HG03469 (cell line): Measurements from ENCODE around the gene LYZL1.
"Not testable (repeated sequence)": the region's sequence is repeated elsewhere in the genome, so short reads cannot be mapped to it uniquely, and the experiment has no call there.

ENCODE experiments used
- ATAC-seq: cut with Tn5 transposase; IDR thresholded peaks from one replicate; pipeline ENCODE4 v1.9.1; 2021; ENCODE audit warnings: mild to moderate bottlenecking, moderate library complexity, moderate number of reproducible peaks; ENCODE audit not compliant: unreplicated experiment

Gene LYZL1

DNA sequence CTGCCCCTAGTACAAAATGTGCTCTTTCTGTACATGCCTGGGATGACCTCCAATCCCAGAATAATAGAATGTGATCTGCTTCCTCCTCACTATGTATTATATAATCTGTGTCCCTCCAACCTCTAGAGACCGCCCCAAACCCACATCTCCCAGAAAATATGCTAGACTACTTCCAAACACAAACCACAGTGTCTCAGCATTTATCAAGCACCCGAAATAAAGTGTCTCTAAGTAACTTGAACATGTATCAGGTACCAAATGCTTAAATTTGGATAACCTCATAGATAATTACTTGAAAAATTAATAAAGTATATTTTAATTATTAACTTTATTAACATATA is 16.1 kb downstream of the LYZL1 start:
- no peak for ATAC-seq

DNA sequence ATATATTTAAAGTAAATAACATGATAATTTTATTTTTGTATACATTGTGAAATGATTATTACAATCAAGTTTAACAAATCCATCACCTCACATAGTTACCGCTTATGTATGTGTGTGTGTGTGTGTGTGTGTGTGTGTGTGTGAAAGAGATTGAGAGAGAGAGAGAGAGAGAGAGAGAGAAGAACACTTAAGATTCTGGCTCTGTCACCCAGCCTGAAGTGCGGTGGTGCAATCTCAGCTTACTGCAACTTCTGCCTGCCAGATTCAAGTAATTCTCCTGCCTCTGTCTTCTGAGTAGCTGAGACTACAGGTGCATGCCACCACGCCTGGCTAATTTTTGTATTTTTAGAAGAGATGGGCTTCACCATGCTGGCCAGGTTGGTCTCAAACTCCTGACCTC is 17.8 kb downstream of the LYZL1 start:
- no peak for ATAC-seq

DNA sequence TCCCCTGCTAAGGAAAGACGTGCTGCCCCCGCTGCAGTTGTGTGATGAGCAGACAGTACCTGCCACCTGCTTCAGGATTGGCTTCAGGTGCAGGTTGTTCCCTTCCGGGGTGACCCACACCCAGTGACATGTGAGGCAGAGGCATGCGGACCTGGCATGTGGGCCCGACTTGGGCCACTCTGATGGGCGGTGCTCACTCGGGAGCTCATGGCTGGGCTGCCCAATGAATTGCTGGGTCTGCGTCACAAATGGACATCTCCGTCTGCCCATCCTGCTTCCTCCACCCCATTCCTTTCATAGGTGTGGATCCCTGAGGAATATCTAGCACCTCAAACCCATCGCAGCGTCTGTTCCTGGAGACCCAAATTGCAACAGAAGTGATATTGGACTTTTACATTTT is 19.3 kb downstream of the LYZL1 start:
- not testable (repeated sequence) for ATAC-seq

DNA sequence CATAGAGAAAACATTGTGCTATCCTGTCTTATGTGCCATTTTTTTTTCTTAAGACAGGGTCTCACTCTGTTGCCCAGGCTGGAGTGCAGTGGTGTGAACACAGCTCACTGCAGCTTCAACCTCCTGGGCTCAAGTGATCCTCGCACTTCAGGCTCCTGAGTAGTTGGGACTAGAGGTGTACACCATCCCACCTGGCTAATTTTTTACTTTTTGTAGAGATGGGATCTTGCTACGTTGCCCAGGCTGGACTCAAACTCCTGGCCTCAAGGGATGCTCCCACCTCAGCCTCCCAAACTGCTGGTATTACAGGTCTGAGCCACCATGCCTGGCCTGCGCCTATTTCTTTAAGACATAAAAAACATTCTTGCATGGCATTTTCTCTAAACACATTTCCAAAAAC is 20.6 kb downstream of the LYZL1 start:
- ATAC-seq: no peak

DNA sequence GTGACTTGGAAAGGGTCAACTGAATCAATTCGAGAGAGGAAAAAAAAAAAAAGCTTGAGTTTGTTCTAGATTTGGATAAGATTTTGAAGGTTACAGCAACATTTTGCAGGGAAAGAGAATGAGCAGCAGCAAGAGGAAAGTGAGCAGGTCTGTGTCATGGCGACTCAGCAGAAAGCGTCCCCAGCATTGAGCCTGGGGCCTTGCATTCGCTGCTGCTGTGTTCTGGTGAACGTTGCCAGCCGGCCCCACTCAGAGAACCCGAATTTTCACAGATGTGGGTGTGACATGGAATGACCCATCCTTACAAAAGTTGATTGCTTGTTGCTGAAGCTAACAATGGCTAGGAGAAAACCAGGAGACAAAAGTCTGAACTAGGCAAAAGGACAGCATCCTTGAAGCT is 21.6 kb downstream of the LYZL1 start:
- not testable (repeated sequence) for ATAC-seq

GRCh38 chr10:29313071-29313470 is 24.2 kb downstream of the LYZL1 start:
- no peak for ATAC-seq

DNA sequence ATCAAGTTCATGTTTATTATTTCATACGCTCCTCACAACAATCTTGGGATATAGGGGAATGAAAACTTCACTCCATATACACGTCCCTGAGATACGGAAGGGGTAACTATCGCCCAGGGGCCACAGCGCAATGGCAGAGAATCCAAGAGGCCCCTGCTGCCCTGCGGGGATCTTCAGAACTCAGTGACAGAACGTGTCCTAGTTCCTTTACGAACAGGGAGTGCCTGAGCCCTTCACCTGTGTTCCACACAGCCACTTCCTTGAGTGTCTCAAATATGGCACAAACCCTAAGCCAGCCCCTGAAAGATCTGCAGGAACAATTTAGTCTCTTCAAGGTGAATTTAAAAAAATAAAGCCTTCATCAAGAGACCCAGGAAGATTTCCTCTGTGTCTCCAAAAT is 25.9 kb downstream of the LYZL1 start:
- ATAC-seq: no peak

GRCh38 chr10:29315814-29316213 is 26.9 kb downstream of the LYZL1 start:
- no peak for ATAC-seq

DNA sequence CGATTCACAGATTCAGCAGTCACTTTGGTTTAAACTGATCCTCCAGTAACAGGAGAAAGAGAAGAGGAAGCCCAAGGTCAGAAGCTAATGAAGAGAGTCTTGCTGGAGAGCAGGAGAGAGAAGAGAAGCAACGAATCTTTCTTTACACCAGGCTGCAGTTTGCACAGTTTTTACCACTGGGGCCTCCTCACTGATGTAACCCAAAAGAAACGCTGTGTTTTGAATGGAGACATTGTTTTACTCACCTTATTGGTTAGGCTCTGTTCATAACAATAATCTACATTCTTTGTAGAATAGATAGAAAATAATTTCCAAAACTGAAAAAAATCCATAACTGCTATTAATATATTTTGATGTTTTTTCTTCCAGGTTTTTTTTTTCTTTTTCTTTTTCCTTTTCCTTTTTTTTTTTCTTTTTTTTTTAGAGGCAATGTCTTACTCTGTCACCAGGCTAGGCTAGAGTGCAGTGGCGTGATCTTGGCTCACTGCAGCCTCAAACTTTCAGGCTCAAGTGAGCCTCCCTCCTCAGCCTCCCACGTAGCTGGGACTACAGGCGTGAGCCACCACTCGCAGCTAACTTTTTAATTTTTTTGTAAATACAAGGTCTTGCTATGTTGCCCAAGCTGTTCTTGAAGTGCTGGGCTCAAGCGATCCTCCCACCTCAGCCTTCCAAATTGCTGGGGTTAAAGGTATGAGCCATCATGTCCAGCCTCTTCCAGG is 27.6 kb downstream of the LYZL1 start:
- no peak for ATAC-seq

- no peak for ATAC-seq
These were observed 28.2 kb downstream of the LYZL1 start for GRCh38 chr10:29317027-29317420.

GRCh38 chr10:29317423-29318021 is 28.7 kb downstream of the LYZL1 start:
- ATAC-seq: no peak

GRCh38 chr10:29318141-29319071 is 29.5 kb downstream of the LYZL1 start:
- ATAC-seq: not testable (repeated sequence)

- no peak for ATAC-seq
These were observed 30.4 kb downstream of the LYZL1 start for GRCh38 chr10:29319205-29319781.

- not testable (repeated sequence) for ATAC-seq
These were observed 31.8 kb downstream of the LYZL1 start for GRCh38 chr10:29320680-29321121.

DNA sequence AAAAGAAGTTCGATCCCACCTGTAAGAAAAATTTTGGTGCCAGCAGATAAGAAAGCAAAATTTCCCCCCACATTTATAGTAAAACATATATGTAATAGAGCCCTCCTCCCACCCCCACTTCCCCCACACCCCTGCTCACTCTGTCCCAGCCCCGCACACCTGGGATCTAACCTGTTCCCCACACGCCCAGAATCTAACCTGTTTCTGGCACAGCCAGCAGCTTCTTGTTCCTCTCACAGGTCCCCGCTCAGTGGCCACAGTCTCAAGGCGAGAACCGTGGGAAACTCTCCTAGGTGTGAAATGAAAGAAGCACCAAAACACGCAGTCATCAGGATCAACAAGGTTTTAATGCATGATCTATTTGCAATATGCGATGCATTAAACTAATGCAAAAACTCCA is 32.8 kb downstream of the LYZL1 start:
- ATAC-seq: no peak

DNA sequence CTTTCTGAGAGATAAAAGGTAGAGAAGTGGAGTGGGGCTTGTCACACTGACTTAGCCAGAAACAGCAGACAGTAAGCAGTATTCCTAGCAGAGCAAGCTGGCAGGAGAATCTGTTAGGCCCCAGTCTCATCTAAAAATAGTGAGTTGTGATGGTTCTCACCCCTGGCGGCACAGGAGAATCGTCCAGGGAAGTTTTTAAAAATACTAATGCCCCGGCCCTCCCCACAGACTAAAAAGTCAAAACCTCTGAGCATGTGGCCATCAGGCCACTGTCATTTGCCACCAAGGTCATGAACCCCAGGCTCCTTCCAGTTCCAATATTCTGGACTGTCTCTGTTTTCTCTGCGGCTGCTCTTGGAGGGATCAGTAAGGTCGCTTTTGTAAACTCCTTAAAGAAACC is 34.0 kb downstream of the LYZL1 start:
- no peak for ATAC-seq

DNA sequence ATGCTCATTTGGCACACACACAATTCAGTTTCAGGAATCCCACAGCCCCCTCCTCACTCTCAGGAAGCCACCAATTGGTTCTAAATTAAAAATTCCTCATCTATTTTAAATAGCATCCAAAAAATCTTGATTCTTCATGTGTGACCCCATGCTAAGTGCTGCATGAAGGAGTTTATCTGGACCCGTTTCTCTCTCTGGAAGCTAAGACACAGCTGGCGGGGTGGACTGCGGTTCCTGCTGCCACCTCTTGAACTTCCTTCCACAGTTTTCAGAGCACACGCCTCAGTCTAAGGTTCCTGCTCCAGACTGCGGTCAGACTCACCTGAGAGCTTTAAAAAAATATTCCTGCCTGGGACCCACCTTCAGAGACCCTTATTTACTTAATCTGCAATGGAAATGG is 34.5 kb downstream of the LYZL1 start:
- no peak for ATAC-seq

DNA sequence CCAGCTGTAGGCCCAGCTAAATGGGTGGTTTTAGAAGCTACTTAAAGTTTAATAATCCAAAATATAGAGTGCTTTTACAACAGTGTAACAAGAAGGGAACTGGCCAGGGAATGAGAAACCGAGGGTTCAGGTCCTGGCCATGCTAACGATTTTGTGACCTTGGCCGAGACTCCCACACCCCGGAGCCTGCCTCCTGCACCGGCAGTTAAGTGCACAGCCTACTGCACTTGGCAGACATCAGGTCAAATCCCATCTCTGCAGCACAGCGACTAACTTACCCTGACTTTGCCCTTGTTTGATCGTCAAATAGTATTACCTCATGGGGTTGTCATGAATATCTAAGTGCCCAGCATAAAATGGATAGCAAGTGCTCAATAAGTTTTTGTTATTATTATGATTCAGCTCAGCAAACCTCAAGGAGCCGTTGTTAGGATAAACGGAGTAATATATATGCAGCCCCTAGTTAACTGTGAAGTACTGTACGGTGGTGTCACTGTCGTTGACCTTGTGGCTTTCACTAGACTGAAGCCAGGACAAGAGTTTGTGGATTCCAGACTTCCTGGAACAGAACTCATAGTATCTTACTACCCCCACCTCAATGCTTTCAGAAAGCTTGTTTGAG is 35.5 kb downstream of the LYZL1 start:
- no peak for ATAC-seq

DNA sequence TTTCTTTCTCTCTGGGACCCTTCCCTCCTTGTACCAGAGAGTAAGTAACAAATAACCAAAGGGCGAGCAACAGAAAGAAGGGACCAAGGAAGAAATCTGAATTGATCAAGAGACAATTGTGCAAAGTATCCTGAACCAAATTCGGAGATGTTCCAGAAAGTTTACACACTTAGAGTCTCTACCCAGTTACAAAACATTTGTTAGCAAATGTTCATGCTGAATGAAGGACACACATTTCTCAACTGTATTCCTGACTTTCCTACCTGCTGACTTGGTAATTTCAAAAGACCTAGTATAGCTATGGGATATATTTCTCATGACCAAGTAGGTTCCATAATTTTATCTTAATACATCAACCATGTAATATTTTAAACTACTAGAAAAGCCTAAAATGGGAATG is 37.4 kb downstream of the LYZL1 start:
- no peak for ATAC-seq

DNA sequence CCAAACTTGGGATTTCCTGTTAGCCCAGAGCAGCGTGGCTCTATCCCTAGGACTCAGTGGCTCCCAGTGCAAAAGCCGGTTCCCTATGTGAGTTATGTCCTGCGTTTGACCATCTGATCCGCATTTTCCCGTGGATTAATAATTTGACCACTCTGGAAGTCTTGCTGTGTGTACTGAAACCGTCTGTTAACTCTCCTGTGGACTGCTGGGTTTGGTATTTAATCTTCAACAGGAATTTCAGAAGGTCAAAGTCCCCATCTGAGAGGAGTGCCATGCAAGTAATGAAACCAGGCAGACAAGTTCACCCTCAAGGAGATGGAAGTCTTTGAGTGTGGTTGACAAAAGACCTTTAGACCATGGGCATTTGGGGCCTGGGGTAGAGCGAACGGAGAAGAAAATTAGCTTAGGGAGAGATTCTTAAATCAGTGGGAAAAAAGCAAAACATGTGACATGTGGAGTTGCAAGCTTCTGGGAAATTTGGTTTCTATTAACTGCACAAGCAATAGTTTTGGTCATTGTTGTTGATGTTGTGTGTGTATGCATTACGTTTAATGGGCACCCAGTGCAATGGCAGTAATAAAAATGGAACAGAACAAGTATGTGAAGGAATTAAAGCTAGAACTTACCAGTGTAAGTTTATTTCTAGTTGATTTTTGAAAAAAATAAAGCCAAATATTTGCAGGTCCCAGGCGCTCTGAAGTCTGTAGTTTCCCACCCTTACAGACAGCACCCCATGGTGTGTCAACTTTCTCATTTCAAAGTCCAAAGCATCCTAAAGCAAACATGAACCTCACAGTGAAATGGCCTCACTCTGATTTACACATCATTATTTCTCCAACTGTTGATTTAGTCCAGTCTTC is 38.2 kb downstream of the LYZL1 start:
- no peak for ATAC-seq
